Measurements from ENCODE around the gene ADTRP.

ADTRP gene

GRCh38 chr6:11668455-11668854 lies 110.1 kb downstream of the ADTRP start:
- H3K9me3 ChIP-seq (ENCODE audit: control insufficient read depth, insufficient read depth, low read depth, low read length): no peaks in the 10 kb centered on the region
- no peak overlapping the region for H3K27ac ChIP-seq (ENCODE audit: extremely low read depth, low read depth, low read length)
- no peaks in the 10 kb centered on the region for H3K36me3 ChIP-seq (ENCODE audit: control insufficient read depth in 2 of 2, insufficient read depth in 1 of 2, low read length in 2 of 2)
- H3K4me1 ChIP-seq (ENCODE audit: control insufficient read depth, insufficient read depth, low read length): no peaks in the 10 kb centered on the region
- ChIA-PET CTCF (interaction anchor here (0.7 to 4.3 kb wide), 2 partner anchors 13 to 51 kb away, joined by 4 to 37 read pairs; no protein-coding TSS in a partner anchor), POLR2A (no interaction called here)
- no peak overlapping the region for H3K4me3 ChIP-seq (ENCODE audit: low read depth, low read length)
- no peak for TF ChIP-seq KLF16 (tag by site-specific recombination; IDR thresholded peaks at IDR 0.05)
- no peak for TF ChIP-seq GLI4 (tag by site-specific recombination; IDR thresholded peaks at IDR 0.05)
- TF ChIP-seq OVOL3 (tag by site-specific recombination; IDR thresholded peaks at IDR 0.05): no peak
- TF ChIP-seq, protein P1, sequence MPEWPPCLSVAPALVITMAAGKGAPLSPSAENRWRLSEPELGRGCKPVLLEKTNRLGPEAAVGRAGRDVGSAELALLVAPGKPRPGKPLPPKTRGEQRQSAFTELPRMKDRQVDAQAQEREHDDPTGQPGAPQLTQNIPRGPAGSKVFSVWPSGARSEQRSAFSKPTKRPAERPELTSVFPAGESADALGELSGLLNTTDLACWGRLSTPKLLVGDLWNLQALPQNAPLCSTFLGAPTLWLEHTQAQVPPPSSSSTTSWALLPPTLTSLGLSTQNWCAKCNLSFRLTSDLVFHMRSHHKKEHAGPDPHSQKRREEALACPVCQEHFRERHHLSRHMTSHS (tag by site-specific recombination; IDR thresholded peaks at IDR 0.05): no peak
- no peak for TF ChIP-seq ZNF596 (tag by site-specific recombination; IDR thresholded peaks at IDR 0.05)
- TF ChIP-seq IKZF3 (tag by site-specific recombination; IDR thresholded peaks at IDR 0.05): no peak

- H3K27ac ChIP-seq (ENCODE audit: extremely low read depth, low read depth, low read length): no peak overlapping the region
- TF ChIP-seq, protein P2, sequence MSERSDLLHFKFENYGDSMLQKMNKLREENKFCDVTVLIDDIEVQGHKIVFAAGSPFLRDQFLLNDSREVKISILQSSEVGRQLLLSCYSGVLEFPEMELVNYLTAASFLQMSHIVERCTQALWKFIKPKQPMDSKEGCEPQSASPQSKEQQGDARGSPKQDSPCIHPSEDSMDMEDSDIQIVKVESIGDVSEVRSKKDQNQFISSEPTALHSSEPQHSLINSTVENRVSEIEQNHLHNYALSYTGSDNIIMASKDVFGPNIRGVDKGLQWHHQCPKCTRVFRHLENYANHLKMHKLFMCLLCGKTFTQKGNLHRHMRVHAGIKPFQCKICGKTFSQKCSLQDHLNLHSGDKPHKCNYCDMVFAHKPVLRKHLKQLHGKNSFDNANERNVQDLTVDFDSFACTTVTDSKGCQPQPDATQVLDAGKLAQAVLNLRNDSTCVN (tag by site-specific recombination; optimal IDR thresholded peaks at IDR 0.05): no peak
- TF ChIP-seq ZBTB6 (tag by site-specific recombination; IDR thresholded peaks at IDR 0.05) (no peak), ZNF23 (tag by site-specific recombination; IDR thresholded peaks at IDR 0.05; ENCODE audit: borderline replicate concordance) (no peak), BCL11B (tag by site-specific recombination; IDR thresholded peaks at IDR 0.05; ENCODE audit: low read depth) (no peak), ZNF112 (tag by site-specific recombination; IDR thresholded peaks at IDR 0.05) (no peak), ZNF561 (tag by site-specific recombination; IDR thresholded peaks at IDR 0.05; ENCODE audit: borderline replicate concordance) (no peak), SALL2 (tag by site-specific recombination; IDR thresholded peaks at IDR 0.05; ENCODE audit: borderline replicate concordance) (no peak), ZNF221 (tag by site-specific recombination; IDR thresholded peaks at IDR 0.05; ENCODE audit: borderline replicate concordance) (no peak), ZXDB (tag by site-specific recombination; IDR thresholded peaks at IDR 0.05) (no peak)
- CTCF ChIA-PET: interaction anchor here (4.3 kb wide), 1 partner anchor 13 kb away, joined by 37 read pairs; no protein-coding TSS in a partner anchor
- H3K4me1 ChIP-seq (ENCODE audit: control insufficient read depth, insufficient read depth, low read length): no peaks in the 10 kb centered on the region
- H3K36me3 ChIP-seq (ENCODE audit: control insufficient read depth in 2 of 2, insufficient read depth in 1 of 2, low read length in 2 of 2): no peaks in the 10 kb centered on the region
- H3K4me3 ChIP-seq (ENCODE audit: low read depth, low read length): no peak overlapping the region
- H3K9me3 ChIP-seq (ENCODE audit: control insufficient read depth, insufficient read depth, low read depth, low read length): no peaks in the 10 kb centered on the region
- POLR2A ChIA-PET: no interaction called here
These were observed 110.7 kb downstream of the ADTRP start for GRCh38 chr6:11667876-11668275.

DNA sequence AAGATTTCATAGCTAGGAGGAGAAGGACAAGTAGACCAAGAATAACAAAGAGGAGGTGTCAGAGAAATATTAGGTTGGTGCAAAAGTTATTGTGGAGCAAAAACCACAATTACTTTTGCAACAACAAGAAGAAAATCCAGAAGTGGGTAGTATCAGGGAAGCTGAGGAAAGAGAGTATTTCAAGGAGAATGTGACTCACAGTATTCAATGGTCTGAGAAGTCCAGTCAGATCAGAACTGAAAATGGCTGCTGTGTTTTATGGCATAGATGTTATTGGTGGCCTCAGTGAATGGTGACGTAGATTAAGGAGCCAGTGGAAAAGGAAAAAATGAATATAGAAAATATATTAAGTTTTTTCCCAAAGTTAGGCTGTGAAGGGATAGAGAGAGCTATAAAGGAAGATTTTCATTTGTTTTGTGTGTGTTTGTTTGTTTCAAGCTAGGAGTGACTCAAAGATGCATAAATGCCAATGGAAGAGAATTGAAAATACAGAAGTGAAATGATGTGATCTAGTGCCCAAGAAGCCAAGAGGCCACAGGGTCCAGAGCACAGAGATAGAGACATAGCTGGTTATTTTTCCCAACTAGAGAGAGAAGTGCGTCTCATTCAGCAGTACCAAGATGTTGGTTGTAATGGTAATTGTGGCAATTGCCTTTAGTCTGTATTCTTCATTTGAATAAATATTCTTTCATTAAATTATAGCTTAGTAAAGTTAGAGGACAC lies 112.8 kb downstream of the ADTRP start:
- ChIA-PET CTCF (interaction anchor here (0.5 to 4.3 kb wide), 5 partner anchors 10 to 1459 kb away, joined by 3 to 37 read pairs (median 4); no protein-coding TSS in a partner anchor), POLR2A (interaction anchor here (0.6 kb wide), 1 partner anchor 99 kb away, joined by 10 read pairs; no protein-coding TSS in a partner anchor)
- H3K36me3 ChIP-seq (ENCODE audit: control insufficient read depth in 2 of 2, insufficient read depth in 1 of 2, low read length in 2 of 2): no peaks in the 10 kb centered on the region
- H3K4me3 ChIP-seq (ENCODE audit: low read depth, low read length): no peak overlapping the region
- no peaks in the 10 kb centered on the region for H3K9me3 ChIP-seq (ENCODE audit: control insufficient read depth, insufficient read depth, low read depth, low read length)
- no peak overlapping the region for H3K27ac ChIP-seq (ENCODE audit: extremely low read depth, low read depth, low read length)
- H3K4me1 ChIP-seq (ENCODE audit: control insufficient read depth, insufficient read depth, low read length): no peaks in the 10 kb centered on the region
- TF ChIP-seq, protein P3, sequence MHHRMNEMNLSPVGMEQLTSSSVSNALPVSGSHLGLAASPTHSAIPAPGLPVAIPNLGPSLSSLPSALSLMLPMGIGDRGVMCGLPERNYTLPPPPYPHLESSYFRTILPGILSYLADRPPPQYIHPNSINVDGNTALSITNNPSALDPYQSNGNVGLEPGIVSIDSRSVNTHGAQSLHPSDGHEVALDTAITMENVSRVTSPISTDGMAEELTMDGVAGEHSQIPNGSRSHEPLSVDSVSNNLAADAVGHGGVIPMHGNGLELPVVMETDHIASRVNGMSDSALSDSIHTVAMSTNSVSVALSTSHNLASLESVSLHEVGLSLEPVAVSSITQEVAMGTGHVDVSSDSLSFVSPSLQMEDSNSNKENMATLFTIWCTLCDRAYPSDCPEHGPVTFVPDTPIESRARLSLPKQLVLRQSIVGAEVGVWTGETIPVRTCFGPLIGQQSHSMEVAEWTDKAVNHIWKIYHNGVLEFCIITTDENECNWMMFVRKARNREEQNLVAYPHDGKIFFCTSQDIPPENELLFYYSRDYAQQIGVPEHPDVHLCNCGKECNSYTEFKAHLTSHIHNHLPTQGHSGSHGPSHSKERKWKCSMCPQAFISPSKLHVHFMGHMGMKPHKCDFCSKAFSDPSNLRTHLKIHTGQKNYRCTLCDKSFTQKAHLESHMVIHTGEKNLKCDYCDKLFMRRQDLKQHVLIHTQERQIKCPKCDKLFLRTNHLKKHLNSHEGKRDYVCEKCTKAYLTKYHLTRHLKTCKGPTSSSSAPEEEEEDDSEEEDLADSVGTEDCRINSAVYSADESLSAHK (tag by site-specific recombination; IDR thresholded peaks at IDR 0.05): no peak
- TF ChIP-seq ZNF223 (tag by site-specific recombination; IDR thresholded peaks at IDR 0.05) (no peak), ZNF707 (tag by site-specific recombination; IDR thresholded peaks at IDR 0.05) (no peak), ZNF624 (tag by site-specific recombination; IDR thresholded peaks at IDR 0.05) (no peak), ZNF747 (tag by site-specific recombination; IDR thresholded peaks at IDR 0.05) (no peak), ZNF239 (tag by site-specific recombination; IDR thresholded peaks at IDR 0.05) (no peak), ZNF302 (tag by site-specific recombination; IDR thresholded peaks at IDR 0.05; ENCODE audit: low read depth) (no peak)
- TF ChIP-seq, protein P4, sequence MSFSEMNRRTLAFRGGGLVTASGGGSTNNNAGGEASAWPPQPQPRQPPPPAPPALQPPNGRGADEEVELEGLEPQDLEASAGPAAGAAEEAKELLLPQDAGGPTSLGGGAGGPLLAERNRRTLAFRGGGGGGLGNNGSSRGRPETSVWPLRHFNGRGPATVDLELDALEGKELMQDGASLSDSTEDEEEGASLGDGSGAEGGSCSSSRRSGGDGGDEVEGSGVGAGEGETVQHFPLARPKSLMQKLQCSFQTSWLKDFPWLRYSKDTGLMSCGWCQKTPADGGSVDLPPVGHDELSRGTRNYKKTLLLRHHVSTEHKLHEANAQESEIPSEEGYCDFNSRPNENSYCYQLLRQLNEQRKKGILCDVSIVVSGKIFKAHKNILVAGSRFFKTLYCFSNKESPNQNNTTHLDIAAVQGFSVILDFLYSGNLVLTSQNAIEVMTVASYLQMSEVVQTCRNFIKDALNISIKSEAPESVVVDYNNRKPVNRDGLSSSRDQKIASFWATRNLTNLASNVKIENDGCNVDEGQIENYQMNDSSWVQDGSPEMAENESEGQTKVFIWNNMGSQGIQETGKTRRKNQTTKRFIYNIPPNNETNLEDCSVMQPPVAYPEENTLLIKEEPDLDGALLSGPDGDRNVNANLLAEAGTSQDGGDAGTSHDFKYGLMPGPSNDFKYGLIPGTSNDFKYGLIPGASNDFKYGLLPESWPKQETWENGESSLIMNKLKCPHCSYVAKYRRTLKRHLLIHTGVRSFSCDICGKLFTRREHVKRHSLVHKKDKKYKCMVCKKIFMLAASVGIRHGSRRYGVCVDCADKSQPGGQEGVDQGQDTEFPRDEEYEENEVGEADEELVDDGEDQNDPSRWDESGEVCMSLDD (tag by site-specific recombination; IDR thresholded peaks at IDR 0.05): no peak

All from HEK293 (cell line).